HG02852 (cell line): ENCODE measurements around the gene TNFAIP3.
A peak's percentile ranks its signal among the peaks of the same experiment; 100 is the strongest.
"Not testable (repeated sequence)": the region's sequence is repeated elsewhere in the genome, so short reads cannot be mapped to it uniquely, and the experiment has no call there.

Experiments
- ATAC-seq: cut with Tn5 transposase; IDR thresholded peaks from one replicate; pipeline ENCODE4 v1.9.1; 2021; ENCODE audit warnings: mild to moderate bottlenecking, moderate library complexity; ENCODE audit not compliant: unreplicated experiment

The TNFAIP3 gene

DNA sequence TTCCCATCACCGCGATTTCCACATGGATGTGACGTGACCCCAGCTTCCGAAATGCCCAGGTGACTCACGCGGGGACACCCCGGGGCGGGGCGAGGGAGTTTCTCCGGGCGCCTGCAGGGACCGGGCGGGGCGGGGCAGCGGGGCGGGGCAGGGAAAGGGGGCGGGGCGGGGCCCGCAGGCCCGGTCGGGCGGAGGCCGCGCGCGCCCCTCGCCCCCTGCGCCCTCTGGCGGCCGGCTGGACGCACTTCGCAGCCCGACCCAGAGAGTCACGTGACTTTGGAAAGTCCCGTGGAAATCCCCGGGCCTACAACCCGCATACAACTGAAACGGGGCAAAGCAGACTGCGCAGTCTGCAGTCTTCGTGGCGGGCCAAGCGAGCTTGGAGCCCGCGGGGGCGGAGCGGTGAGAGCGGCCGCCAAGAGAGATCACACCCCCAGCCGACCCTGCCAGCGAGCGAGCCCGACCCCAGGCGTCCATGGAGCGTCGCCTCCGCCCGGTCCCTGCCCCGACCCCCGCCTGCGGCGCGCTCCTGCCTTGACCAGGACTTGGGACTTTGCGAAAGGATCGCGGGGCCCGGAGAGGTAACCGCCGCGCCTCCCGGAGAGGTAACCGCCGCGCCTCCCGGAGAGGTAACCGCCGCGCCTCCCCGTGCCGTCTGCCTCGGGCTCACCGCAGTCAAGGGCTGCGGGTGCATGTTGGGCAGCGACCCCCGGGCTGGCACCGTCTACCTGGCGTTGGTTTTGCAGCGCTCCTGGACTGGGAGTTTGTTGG is at the start of gene TNFAIP3:
Gene TNFAIP3, plus strand, starts transcription at position 346 of the 771 bp plus-strand sequence. CDS start 3,969 bp downstream, outside the sequence.
- peak; percentile 69 for ATAC-seq

DNA sequence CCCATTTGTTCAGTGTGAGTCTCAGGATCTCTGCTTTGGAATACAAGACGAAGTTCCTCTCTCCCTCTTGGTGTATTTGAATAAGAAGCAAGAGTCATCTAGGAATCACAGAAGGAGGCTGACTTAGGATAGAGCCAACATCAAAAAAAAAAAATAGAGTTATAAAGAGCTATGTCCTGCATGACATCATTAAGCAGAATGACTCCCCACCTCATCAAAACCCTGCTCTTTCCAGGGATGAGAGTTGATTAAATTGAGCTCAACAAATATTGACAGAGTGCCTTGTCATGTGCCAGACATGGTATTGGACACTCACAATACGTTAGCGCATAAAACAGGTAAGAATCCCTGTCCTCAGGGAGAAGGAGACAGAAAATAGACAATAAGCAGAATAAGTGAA is 48.6 kb upstream of the TNFAIP3 start:
- ATAC-seq = no peak

DNA sequence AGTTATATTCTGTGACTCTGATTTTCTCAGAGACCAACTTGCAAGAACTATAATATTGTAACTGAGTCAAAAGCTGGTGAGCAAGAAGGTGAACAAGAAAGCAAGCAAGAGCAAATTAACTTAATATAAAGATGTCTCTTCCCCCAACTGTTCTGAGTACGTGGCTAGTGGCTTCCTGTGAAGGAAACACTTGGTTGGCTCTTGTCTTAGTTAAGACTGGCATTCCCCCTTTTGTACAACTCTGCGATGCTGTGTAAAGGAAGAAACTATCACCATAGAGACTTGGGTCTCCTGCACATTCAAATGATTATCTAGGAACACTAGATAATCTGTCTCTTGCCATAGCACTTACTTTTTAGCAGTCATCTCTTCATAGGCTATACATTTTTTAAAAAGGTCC is 47.3 kb upstream of the TNFAIP3 start:
- ATAC-seq = no peak

DNA sequence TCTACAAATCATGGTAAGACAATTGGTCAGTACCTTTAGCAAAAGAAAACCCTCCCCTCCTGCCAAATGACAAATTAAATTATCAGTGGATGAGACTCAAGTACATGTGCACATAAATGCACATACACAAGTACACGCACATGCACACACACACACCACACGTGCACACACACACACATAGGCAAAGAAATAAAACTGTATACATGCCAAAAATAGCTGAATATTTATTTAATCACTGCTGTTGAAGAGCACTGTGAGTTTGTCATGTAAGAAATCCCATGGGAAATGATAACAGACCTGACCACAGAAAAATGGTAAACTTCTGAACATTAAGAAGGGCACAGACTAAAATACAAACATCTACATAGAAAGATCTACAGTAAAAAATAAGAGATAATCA is 46.6 kb upstream of the TNFAIP3 start:
- no peak for ATAC-seq

DNA sequence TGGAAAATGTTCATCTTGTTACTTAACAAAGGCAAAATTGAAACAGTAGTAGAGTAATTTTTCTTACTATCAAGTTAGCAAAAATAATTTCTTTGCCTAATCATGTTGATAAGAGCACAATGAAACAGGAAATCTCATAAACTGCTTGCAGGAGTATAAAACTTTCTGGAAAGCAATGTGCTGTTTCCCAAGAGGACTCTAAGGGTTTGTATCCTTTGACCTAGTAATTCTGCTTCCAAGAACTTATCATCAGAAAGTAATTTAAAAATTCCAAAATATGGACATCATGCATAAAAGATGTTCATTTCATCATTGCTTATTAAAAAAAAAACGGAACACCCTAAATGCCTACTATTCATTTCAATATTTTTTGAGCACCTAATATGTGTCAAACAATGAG is 46.1 kb upstream of the TNFAIP3 start:
- ATAC-seq = no peak

DNA sequence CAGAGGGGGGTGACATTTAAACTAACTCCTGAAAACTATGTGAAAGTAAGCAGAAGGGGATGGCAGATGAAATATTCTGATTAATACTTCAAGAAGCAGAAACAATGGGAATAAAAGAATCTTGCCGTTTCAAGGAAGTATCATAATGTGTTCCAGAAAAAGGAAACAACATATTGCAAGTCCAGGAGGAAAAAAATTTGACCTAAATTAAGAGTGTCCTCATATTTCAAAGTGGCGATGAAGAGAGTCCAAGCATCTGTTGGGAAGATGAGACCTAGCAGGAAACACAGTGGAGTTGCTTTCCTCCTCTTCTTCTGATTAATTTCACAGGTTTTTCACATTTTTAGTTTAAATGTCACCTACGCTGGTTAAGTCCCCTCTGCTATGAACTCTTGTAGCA is 45.6 kb upstream of the TNFAIP3 start:
- ATAC-seq = no peak

DNA sequence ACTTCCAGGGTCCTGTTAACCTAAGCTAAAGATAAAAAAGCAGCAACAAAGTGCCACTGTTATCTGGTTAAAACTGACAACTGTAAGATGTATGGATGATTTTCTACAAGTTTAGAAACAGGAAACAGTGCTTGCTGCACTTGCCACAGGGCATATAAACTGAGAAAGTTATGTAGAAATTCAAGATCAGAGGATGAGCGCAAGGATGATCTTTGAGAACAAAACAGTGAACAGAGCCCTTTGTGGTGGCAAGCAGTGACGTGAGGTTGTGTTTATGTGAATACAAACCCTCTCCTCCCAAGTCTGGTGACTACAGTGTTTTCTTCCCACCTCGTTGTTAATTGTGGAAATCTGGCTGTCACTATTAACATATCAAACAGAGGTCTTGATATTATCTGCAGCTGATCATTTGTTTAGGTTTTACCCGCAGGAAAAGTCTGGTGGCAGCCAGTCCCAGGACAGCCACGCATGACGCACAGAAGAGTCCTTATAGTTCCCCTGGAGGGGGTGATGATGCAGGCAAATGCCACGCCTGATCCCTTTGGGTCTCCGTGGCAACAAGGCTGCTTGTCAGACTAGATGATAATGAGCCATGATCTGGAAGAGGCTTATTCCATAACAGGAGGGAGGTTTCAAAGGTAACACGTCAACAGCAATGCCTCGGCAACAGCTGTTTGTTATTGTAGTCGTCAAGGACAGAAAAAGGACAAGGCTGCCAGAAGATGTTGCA is 43.1 kb upstream of the TNFAIP3 start:
- no peak for ATAC-seq

DNA sequence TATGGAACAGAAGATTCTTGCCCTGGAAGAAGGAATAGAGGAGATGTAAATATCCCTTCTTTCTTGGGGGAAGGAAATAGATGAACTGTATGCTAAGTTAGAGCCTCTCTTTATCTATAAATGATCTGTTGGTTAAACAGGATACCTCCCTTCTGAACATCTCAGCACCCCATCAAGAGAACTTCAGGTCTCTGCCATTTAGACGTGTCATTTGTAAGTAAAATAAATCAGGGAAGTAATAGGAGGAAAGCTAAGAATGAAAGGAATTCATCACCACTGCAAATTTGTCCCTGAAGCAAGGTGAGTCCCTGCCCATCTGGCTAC is 42.5 kb upstream of the TNFAIP3 start:
- no peak for ATAC-seq

DNA sequence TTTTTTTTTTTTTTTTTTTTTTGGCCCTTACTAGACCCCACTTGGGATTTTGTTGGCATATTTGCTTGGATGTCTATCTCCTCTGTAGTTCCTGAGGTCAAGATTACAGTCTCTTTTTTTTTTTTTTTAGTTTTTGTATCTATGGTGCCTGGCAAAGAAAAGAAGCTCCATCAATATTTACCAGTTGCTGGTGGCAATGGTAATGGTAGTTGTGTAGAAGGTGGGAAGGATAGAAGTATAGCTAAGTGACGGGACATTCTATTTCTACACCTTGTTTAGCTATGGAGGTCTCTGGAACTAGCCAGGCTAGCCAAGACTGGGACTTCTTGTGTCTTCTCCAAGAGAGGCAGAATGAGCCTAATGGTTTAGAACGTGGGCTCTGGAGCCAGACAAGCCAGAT is 42.2 kb upstream of the TNFAIP3 start:
- ATAC-seq = no peak

DNA sequence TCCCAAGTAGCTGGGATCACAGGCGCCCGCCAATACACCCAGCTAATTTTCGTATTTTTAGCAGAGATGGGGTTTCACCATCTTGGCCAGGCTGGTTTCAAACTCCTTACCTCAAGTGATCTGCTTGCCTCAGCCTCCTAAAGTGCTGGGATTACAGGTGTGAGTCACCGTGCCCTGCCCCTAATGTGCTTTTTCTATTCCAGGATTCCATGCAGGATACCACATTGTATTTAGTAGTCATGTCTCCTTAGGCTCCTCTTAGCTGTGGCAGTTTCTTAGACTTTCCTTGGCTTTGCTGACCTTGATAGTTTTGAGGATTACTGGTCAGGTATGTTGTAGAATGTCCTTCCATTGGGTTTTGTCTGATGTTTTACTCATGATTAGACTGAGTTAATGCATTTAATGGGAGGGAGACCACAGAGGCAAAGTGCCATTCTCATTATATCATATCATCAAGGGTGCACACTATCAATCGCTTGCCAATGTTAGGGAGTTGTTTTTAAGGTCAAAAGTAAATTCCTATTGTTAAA is 39.6 kb upstream of the TNFAIP3 start:
- no peak for ATAC-seq

DNA sequence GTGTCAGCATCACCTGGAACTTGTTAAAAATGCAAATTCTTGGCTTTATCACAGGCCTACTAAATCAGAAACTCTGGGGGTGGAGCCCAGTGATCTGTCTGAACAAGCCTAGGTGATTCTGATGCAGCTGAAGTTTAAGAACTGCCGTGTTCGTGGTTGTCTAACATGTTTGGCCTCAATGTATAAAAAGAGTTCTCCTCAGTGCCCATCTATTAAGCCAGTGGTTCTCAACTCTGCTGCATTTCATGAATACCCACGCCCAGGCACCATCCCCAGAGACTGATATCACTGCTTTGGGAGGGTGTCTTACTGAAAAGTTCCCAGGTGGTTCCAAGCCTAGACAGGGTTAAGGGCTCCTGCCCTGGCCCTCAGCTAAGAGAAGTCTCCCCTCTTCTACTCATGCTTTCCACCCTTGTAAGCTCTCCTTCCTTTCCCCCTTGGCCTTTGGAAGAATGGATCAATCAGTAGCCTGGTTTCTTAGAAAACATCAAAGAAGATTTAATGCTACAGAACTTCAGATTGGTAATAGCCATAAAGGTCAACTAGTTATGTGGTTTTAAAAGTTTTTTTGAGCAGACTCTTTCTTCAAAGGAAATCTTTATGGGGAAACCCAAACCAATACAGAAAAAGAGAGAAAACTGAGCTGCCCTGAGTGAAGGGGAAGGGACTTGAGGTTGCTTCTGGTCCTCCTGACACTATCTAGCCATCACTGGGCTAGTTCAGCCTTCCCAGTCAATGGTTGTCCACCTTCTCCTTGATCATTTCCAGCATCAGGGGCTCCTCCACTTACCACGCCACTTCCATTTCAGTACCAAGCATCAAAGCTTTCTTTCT is 38.9 kb upstream of the TNFAIP3 start:
- peak; percentile 62 for ATAC-seq

DNA sequence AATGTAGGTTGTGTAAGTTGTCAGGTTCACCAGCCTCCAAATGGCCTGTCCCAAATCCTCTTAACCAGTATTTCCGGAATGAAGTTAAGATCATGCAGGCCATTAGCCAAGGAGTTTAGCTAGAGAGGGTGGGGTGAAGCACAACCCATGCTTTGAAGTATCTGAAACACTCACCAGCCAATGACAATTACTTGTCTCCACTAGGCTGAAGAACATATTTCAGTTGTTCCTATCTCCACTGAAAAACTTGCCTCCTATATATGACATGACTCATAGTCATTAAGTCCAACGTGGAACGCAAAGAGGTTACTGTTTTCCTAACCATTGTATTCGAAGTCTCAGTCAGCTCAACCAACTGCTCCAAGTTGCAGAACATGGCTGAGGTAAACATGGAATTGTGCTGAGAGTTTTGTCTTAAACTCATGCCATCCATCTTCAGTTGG is 37.4 kb upstream of the TNFAIP3 start:
- ATAC-seq = no peak

DNA sequence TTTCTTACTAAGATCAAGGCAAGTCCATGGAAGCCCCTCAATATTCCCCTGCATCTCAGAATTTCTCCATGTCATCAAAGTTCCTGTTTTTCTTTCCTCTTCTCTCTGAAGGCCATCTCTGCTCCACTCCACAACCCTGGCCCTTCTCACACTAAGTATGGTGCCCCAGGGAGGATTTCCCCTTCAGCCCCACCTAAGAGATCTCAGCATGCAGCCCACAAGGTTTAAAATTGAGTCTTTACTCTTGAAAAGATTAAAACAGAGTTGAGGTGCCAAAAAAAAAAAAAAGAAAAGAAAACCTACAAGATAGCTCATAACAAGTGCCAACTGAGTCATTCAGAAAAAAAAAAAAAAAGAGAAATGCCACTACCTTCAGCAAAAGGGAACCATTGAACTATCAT is 36.5 kb upstream of the TNFAIP3 start:
- no peak for ATAC-seq

DNA sequence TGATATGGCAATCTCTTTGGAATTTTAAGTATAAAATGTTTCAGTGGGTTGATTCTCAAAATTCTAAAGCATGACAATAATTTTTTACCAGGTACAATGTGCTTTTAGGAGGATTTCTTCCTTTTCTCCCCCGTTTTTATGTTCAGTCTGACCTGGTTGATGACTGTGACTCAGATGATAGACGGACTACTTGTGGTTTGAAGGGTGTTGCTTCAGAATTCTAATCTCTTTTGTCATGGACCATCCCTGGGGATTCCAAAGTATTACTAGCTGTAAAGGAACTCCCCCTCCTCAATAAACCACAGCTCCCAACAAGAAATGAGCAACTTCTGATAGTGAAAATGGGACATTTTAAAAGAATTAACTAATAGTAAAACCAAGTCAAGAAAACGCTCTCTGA is 34.9 kb upstream of the TNFAIP3 start:
- ATAC-seq = no peak

DNA sequence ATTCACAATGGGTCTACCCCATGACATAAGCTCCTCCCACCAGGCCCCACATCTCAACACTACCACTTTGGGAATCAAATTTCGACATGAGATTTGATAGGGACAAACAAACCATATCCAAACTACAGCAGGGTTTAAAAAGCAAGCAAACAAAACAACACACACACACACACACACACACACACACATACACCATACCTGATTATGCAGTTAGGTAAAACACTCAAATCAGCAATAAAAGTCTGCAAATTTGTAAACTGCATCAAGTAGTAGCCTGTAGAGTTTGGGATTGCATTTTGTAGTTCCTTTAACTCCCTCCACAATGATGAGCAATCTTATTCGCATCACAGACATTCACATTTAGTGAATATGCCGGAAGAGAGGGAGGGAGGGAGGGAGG is 32.6 kb upstream of the TNFAIP3 start:
- ATAC-seq = no peak

DNA sequence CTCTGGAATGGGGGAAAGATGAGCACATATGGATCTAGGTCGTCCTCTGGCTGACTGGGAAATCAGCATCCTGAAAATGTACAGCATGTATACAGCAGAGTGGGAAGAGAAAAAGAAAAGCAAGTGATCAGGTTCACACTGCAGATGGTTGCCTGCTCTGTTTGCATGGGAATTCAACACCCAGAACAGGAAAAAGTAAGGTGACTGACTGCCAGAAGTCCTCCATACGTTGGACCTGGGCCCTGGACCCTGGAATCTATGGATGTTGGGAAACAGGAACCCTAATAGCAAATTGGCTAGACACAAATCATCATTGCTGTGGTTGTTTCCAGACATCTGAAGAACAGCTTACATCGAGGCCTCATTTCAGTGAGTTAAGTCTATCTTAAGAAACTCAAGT is 30.3 kb upstream of the TNFAIP3 start:
- no peak for ATAC-seq

DNA sequence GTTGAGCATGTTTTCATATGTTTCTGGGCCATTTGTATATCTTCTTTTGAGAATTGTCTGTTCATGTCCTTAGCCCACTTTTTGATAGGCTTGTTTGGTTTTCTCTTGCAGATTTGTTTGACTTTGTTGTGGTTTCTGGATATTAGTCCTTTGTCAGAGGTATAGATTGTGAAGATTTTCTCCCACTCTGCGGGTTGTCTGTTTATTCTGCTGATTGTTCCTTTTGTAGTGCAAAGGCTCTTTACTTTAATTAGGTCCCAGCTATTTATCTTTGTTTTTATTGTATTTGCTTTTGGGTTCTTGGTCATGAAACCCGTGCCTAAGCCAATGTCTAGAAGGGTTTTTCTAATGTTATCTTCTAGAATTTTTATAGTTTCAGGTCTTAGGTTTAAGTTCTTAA is 29.0 kb upstream of the TNFAIP3 start:
- not testable (repeated sequence) for ATAC-seq

DNA sequence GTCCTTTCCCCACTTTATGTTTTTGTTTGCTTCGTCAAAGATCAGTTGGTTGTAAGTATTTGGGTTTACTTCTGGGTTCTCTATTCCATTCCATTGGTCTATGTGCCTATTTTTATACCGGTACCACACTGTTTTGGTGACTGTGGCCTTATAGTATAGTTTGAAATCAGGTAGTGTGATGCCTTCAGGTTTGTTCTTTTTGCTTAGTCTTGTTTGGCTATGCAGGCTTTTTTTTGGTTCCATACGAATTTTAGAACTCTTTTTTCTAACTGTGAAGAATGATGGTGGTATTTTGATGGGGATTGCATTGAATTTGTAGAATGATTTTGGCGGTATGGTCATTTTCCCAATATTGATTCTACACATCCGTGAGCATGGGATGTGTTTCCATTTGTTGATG is 28.5 kb upstream of the TNFAIP3 start:
- ATAC-seq = not testable (repeated sequence)

DNA sequence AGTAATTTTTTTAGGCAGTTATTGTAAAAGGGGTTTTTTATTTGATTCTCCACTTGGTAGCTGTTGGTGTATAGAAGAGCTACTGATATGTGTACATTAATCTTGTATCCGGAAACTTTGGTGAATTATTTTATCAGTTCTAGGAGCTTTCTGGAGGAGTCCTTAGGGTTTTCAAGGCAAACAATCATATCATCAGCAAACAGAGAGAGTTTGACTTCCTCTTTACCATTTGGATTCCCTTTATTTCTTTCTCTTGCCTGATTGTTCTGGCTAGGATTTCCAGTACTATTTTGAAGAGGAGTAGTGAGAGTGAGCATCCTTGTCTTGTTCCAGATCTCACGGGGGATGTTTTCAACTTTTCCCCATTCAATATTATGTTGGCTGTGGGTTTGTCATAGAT is 28.0 kb upstream of the TNFAIP3 start:
- ATAC-seq = no peak

DNA sequence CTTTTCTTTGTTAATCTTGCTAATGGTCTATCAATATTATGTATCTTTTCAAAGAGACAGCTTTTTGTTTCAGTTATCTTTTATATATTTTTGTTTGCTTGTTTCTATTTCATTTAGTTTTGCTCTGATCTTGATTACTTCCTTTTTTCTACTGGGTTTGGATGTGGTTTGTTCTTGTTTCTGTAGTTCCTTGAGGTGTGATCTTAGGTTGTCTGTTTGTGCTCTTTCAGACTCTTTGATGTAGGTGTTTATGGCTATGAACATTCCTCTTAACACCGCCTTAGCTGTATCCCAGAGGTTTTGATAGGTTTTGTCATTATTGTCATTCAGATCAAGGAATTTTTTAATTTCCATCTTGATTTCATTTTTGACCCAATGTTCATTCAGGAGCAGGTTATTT is 26.8 kb upstream of the TNFAIP3 start:
- ATAC-seq = no peak

DNA sequence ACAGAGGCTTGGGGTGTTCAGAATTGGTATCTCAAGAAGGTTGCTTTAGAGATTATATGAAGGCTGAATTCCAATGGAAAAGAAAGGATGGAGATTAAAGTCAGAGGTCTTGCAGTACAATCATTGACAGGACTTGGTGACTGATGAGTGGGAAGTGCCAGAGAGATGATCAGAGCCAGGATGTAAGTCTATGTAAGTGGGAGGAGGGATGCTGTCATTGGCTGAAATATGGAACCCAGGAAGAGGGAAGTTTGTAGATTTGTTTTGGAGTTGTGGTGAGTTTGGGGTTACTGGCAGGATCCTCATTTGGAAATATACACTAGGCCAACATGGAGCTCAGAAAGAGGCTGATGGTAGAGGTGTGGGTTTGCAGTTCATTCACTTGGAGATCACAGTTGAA is 23.8 kb upstream of the TNFAIP3 start:
- no peak for ATAC-seq
